CD4-positive, alpha-beta T cell treated with Interleukin-17A for 4 hours (primary cell): ENCODE results near the gene ADAMTS1.
"Not testable (repeated sequence)": the region's sequence is repeated elsewhere in the genome, so short reads cannot be mapped to it uniquely, and the experiment has no call there.

Experiments
- DNase-seq: peaks from one replicate; pipeline ENCODE4 v3.0.0-alpha.2; 2020; ENCODE audit warnings: mixed read lengths

ADAMTS1 gene

DNA sequence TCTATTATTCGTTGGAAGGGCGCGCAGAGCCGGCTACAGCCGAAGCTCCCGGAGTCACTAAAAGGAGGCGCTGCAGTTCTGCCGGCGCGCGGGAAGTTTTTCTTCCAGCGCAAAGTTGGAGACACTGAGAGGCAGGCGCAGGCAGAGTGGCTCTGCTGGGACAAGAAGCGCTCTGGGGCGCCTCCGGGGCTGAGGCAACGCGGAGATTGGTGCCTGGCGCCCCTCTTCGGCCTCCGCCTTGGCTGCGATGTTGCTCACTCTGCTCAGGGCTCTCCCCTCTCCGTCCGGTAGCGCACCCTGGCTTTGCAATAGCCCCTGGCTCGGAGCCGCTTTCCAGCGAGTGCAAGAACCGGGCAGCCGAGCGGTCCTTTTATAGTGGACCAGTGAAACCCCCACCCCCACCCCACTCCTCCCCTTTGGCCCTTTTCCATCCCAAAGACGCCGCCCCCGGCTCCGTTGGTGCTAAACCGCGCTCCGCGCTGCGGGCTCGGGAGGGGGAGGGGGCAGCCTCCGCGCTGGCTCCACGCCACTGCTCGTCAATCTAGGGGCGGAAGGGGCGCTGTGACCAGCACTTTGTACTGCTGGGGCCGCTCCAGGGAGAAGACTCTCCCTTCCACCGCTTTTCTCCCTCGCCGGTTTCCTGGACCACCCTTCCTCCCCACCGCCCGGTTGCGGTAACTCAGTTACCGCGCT, at the start of gene ADAMTS1:
Gene ADAMTS1 (minus strand): TSS at position 344 of the 693 bp plus-strand sequence. CDS start 455 bp downstream, outside the sequence.
- DNase-seq: no peak

GRCh38 chr21:26892151-26892550, 46.9 kb upstream of the ADAMTS1 start:
- DNase-seq: no peak

GRCh38 chr21:26888931-26889330, 43.7 kb upstream of the ADAMTS1 start:
- no peak for DNase-seq

GRCh38 chr21:26888256-26888655, 43.0 kb upstream of the ADAMTS1 start:
- DNase-seq: no peak

- DNase-seq: no peak
Observed at GRCh38 chr21:26887251-26887650, 42.0 kb upstream of the ADAMTS1 start.

DNA sequence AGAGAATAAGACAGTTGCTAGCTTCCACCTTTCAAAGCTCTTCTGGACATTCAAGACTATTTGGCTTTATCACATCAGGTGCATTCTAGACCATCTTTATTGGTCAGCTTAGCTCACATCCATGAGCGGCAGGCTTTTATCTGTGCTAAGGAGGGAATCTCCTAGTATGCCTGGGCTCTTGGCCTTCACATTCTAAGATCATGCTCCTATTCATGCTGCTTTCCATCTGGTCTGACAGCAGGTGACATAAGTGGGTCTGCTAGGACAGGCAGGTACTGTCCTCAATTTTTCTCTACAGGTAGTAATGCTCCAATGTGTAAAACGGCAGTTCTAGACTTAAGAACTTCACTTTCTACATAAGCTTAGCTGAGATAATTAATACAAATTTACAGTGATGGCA, 39.2 kb upstream of the ADAMTS1 start:
- no peak for DNase-seq

DNA sequence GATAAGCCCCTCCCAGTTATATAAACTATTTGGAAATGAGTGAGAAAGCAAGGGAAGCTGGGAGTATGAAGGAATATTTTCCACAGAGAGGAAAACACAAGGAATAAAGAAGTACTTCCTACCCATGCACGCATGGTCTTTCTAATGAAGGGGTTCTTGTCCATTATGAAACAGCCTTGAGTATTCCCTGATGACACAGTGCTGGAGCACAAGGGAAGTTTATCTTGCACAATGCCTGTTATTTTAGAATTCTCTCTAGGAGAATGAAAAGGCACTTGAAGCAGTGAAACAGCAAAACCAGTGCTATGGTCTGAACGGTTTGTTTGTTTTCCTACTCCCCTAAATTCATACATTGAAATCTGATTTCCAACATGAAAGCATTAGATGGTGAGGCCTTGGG, 38.6 kb upstream of the ADAMTS1 start:
- DNase-seq: no peak

DNA sequence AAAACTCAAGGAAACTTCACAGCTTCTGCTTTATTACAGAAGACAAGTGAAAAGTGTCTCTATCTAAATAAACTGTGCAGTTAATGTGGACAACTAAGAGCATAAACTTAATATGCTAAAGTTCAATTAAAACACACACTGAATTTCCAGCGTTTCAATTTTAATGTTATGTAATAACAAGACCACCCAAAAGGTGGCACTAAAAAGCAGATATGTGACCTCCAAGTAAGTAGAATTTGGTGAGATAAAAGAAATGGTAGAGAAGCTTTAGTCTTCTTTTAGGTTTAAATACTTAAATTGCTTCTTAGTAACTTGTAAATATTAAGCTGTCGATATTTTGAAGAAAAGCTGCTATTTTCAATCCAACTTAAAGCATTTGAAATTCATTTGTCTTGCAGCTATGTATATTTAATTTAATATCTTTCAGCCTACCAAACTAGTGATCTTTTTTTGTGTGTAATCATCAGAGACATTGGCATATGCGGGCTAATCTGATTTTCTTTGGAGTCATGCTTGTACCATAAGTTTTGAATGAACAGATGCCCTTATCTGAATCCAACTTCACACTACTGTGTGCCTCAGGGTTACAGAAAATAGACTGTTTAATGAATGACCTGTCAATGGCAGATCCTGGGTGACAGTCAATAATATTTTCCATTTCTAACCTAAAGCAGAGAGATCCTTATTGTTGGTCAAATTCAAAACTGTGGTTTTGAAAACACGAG, 36.5 kb upstream of the ADAMTS1 start:
- DNase-seq: no peak

DNA sequence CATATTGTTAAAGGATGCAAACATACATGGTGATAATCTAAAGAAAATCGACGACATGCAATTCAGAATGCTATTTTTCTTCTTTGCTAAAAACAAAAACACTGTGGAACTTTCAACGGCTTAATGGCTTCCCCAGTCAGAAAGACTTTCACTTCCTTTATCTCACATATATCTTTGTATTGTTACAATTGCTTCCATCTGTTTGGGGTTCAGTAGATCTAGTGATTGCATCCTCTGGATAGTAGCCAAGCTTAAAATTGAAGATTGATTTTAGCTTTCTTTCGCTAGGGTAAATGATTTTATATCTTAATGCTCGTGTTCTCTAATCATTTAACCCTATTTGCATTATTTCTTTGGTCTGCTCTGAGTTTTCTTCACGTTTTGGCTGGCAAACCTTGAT, 31.8 kb upstream of the ADAMTS1 start:
- DNase-seq: no peak

DNA sequence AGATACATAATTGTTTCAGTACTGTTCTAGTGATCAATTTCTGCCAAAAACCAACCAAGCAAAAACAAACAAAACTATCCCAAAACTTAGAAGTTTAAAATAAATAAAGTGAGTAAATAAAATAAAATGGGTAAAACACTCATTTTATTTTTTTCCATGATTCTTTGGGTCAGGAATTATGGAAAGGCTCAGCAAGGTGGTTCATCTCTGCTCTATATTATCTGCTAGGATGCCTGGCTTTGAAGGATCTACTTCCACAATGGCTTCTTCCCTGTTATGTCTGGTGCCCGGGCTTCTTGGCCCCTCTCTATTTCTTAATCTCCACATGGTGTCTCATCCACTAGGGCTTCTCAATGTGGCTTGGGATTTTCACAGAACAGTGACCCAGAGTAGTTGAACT, 29.1 kb upstream of the ADAMTS1 start:
- no peak for DNase-seq

- no peak for DNase-seq
Observed at GRCh38 chr21:26865857-26866256, 20.6 kb upstream of the ADAMTS1 start.

DNA sequence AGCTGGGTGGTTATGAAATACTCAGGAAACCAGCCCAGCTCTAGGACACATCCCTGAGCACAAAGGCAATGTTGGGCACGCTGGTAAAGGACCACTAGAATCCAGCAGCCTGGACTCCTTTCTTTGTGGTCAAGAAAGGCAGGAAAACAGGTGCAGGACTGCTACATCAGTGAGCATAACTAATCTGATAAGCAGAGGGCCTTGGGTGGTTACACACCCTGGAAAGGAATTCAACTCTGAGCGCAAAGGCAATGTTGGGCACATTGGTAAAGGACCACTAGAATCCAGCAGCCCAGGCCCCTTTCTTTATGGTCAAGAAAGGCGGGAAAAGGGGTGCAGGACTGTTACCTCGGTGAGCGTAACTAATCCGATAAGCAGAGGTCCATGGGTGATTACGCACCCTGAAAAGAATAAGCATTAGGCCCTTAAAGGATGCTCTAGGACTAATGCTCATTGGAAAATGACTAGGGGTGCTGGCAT, 11.7 kb upstream of the ADAMTS1 start:
- DNase-seq: not testable (repeated sequence)

- DNase-seq: not testable (repeated sequence)
Observed at GRCh38 chr21:26854695-26855094, 9.5 kb upstream of the ADAMTS1 start.

DNA sequence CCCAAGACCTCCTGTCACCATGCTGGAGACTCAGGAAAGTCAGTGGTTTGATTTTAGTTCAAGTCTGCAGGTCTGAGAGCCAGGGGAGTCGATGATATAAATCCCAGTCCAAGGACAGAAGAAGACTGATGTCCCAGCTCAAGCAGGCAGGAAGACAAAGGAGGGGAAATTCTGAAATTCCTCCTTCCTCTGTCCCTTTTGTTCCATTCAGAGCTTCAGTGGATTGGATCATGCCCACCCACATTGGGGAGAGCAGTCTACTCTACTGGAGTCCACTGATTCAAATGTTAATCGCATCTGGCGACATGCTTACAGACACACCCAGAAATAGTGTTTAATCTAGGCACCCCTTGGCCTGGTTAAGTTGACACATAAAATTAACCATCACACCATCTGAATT, 7.2 kb upstream of the ADAMTS1 start:
- no peak for DNase-seq

DNA sequence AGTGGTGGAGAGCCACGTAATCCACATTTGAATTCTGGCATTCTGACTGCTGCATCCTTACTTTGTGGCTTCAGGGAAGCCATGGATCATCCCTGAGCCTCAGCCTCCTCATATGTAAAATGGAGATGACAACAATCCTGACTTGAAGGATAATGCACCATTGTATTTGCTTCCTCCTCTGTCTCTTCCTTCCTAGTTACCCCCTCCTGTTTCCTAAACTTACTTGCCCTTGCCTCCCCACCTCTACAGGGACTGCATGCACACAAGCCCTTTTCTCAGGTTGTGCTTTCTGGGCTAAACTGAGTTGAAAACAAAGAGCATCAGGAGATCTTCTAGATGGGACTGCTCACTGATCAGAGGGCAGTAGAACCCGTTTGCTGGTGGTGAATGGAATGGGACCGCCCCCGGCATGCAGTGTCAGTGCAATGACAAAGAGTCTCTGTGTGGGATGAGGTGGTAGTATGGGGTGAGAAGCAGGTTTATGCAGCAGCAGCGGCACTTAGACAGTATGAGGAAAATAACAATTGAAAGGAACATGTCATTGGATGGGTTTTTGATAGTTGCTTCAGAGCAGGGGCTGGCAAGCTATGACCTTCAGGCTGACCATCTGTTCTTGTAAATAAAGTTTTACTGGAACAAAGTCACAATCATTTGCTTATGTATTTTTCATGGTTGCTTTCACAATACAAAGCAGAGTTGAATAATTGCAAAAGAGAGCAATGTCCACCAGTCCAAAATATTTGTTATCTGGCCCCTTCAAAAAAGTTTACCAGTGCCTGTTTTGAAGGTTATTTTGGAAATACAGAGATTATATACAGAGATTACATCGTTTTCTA, 6.1 kb upstream of the ADAMTS1 start:
- no peak for DNase-seq

DNA sequence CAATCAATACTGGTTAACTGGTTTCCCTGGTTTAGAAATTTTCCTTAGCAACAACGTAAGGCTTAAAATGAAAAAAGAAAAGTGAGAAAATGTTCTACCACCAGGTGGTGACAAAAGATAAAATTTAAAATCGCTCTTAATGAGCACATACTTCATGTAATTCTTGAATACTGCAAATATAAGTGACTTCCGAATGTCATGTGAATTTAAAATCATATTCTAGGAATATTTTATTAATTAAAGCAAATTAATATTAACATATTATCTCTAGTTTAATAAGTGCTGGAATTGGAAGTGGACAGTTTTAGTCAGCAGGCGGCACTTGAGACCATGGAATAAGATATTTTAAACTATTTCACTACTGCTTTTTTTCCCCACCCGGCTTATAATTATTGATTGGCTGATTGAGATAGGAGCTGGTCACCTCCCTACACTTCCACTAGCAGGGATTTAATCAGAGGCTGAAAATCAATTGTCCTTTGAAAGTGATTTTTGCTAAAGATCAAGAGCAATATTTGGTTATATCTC, 5.0 kb upstream of the ADAMTS1 start:
- DNase-seq: no peak

GRCh38 chr21:26849428-26850115, 4.4 kb upstream of the ADAMTS1 start:
- DNase-seq: no peak

- no peak for DNase-seq
Observed at GRCh38 chr21:26847921-26848320, 2.7 kb upstream of the ADAMTS1 start.

GRCh38 chr21:26847002-26847401, 1.8 kb upstream of the ADAMTS1 start:
- DNase-seq: no peak

- no peak for DNase-seq
Observed at GRCh38 chr21:26846036-26846931, 1.1 kb upstream of the ADAMTS1 start.

GRCh38 chr21:26845759-26846035, 488 bp upstream of the ADAMTS1 start:
- no peak for DNase-seq
